Measurements from ENCODE around the gene CCNO. TPM values are rescaled to one million over a fixed set of nuclear protein-coding genes. Genes with fewer than 3 reads are reported as not detected.

CCNO gene
- total RNA-seq, 4 donors from 2014 or later, result 1.3 to 6.2 (median 3.9) TPM

- peak overlapping the region; percentile 27 for H3K4me3 ChIP-seq (ENCODE audit: low read depth, poor library complexity, severe bottlenecking)
- no peak for DNase-seq (ENCODE audit: low spot score in 2 of 2)
- 2 to 3% methylated on average over 11 of the region's 11 CpGs for WGBS, 2 donors
- no peak for TF ChIP-seq POLR2A (IDR thresholded peaks at IDR 0.05)
- TF ChIP-seq CTCF (IDR thresholded peaks at IDR 0.05), result no peak
- intact Hi-C loops (cut with DNase I; ENCODE audit: low total_unique reads), result no loop called here
These were observed 1.5 kb downstream of the CCNO start for GRCh38 chr5:55231919-55232270.

- H3K4me3 ChIP-seq (ENCODE audit: low read depth, poor library complexity, severe bottlenecking), result no peak overlapping the region
- intact Hi-C loops (cut with DNase I; ENCODE audit: low total_unique reads), result no loop called here
- DNase-seq (ENCODE audit: low spot score in 2 of 2), result no peak
- WGBS, 2 donors, result 12 to 14% methylated on average over 29 to 35 of the region's 48 CpGs
- no peak for TF ChIP-seq CTCF (IDR thresholded peaks at IDR 0.05)
- no peak for TF ChIP-seq POLR2A (IDR thresholded peaks at IDR 0.05)
These were observed 2.1 kb downstream of the CCNO start for GRCh38 chr5:55231029-55231918.

- intact Hi-C loops (cut with DNase I; ENCODE audit: low total_unique reads), result no loop called here
- WGBS, 2 donors, result 58 to 63% methylated on average over 8 of the region's 8 CpGs
- no peak for DNase-seq (ENCODE audit: low spot score in 2 of 2)
- H3K4me3 ChIP-seq (ENCODE audit: low read depth, poor library complexity, severe bottlenecking), result no peak overlapping the region
- no peak for TF ChIP-seq POLR2A (IDR thresholded peaks at IDR 0.05)
- TF ChIP-seq CTCF (IDR thresholded peaks at IDR 0.05), result no peak
These were observed 3.2 kb downstream of the CCNO start for GRCh38 chr5:55230086-55230629.

GRCh38 chr5:55227664-55228430 lies 5.6 kb downstream of the CCNO start:
- no peak for TF ChIP-seq CTCF (IDR thresholded peaks at IDR 0.05)
- no peak for TF ChIP-seq POLR2A (IDR thresholded peaks at IDR 0.05)
- peak overlapping the region; percentile 25 for H3K4me3 ChIP-seq (ENCODE audit: low read depth, poor library complexity, severe bottlenecking)
- no peak for DNase-seq (ENCODE audit: low spot score in 2 of 2)
- intact Hi-C loops (cut with DNase I; ENCODE audit: low total_unique reads), result no loop called here
- 12 to 15% methylated on average over 30 of the region's 30 CpGs for WGBS, 2 donors

- no peak for TF ChIP-seq CTCF (IDR thresholded peaks at IDR 0.05)
- TF ChIP-seq POLR2A (IDR thresholded peaks at IDR 0.05), result no peak
- intact Hi-C loops (cut with DNase I; ENCODE audit: low total_unique reads), result no loop called here
- H3K4me3 ChIP-seq (ENCODE audit: low read depth, poor library complexity, severe bottlenecking), result peak within 1 kb of the TSS; percentile 25
- no peak for DNase-seq (ENCODE audit: low spot score in 2 of 2)
- WGBS, 2 donors, result 0 to 1% methylated on average over 53 to 57 of the region's 80 CpGs
These were observed 6.3 kb downstream of the CCNO start, which contains the start of gene MCIDAS for GRCh38 chr5:55226934-55227663. Gene MCIDAS, minus strand, starts transcription at chr5:55227315. Its CDS starts 177 bp downstream, at chr5:55227138.
